OCI-LY3 (cell line): ENCODE results near the gene ZNF200.
"Not testable (repeated sequence)": the region's sequence is repeated elsewhere in the genome, so short reads cannot be mapped to it uniquely, and the experiment has no call there.

ENCODE experiments used
- H2AFZ ChIP-seq: fragments of 200-600, 300-600 bp; shearing (Covaris generic); 2 replicates; pipeline ENCODE4 v1.6.0; 2014; ENCODE audit warnings: antibody characterized with exemption, low read depth, low read length
- H3K27ac ChIP-seq: fragments of 200-600, 300-600 bp; sonication (generic); 2 replicates; pipeline ENCODE4 v1.5.1; 2014; ENCODE audit warnings: mild to moderate bottlenecking, low read length, moderate library complexity, mixed read lengths
- H3K27me3 ChIP-seq: fragments of 200-600, 300-600 bp; sonication (generic); 2 replicates; pipeline ENCODE4 v1.6.1; 2014; ENCODE audit warnings: low read depth, low read length, mixed read lengths
- H3K36me3 ChIP-seq: fragments of 200-600, 300-600 bp; sonication (generic); replicated peaks from 2 replicates; pipeline ENCODE3; 2014; ENCODE audit warnings: low read depth, low read length, mixed read lengths
- H3K4me1 ChIP-seq: fragments of 300-600, 200-600 bp; sonication (generic); 2 replicates; pipeline ENCODE4 v1.6.1; 2014; ENCODE audit warnings: low read length, mixed read lengths
- H3K4me2 ChIP-seq: fragments of 200-600, 300-600 bp; sonication (generic); 2 replicates; pipeline ENCODE4 v1.6.1; 2014; ENCODE audit warnings: low read length, mixed read lengths
- H3K4me3 ChIP-seq: fragments of 300-600, 200-600 bp; sonication (generic); 2 replicates; pipeline ENCODE4 v1.5.1; 2014; ENCODE audit warnings: antibody characterized with exemption, mild to moderate bottlenecking, low read length, moderate library complexity
- H3K79me2 ChIP-seq: fragments of 300-600, 200-600 bp; shearing (Covaris generic); 2 replicates; pipeline ENCODE4 v1.6.1; 2014; ENCODE audit warnings: mild to moderate bottlenecking, low read length, mixed read lengths
- H3K9ac ChIP-seq: fragments of 300-600, 200-600 bp; shearing (Covaris generic); 2 replicates; pipeline ENCODE4 v1.6.0; 2014; ENCODE audit warnings: mild to moderate bottlenecking, low read length, moderate library complexity
- H3K9me3 ChIP-seq: fragments of 200-600, 300-600 bp; shearing (Covaris generic); 2 replicates; pipeline ENCODE4 v1.6.1; 2014; ENCODE audit warnings: low read length, mixed read lengths; ENCODE audit not compliant: insufficient read depth
- H4K20me1 ChIP-seq: fragments of 200-600, 300-600 bp; sonication (generic); 2 replicates; pipeline ENCODE4 v1.6.1; 2016; ENCODE audit warnings: low read length, mixed read lengths; ENCODE audit not compliant: insufficient read depth
- EZH2phosphoT487 ChIP-seq: fragments of 200-600 bp; shearing (Covaris generic); IDR thresholded peaks from 2 replicates; pipeline ENCODE4 v1.6.1; 2018; ENCODE audit warnings: antibody characterized with exemption, mixed run types, low read depth
- TF ChIP-seq, protein P1 (sequence below): fragments of 200-600, 300-600 bp; sonication (generic); IDR thresholded peaks from 2 replicates; pipeline ENCODE4 v1.5.1; 2014; ENCODE audit warnings: antibody characterized with exemption, low read length, low read depth

ZNF200 gene

DNA sequence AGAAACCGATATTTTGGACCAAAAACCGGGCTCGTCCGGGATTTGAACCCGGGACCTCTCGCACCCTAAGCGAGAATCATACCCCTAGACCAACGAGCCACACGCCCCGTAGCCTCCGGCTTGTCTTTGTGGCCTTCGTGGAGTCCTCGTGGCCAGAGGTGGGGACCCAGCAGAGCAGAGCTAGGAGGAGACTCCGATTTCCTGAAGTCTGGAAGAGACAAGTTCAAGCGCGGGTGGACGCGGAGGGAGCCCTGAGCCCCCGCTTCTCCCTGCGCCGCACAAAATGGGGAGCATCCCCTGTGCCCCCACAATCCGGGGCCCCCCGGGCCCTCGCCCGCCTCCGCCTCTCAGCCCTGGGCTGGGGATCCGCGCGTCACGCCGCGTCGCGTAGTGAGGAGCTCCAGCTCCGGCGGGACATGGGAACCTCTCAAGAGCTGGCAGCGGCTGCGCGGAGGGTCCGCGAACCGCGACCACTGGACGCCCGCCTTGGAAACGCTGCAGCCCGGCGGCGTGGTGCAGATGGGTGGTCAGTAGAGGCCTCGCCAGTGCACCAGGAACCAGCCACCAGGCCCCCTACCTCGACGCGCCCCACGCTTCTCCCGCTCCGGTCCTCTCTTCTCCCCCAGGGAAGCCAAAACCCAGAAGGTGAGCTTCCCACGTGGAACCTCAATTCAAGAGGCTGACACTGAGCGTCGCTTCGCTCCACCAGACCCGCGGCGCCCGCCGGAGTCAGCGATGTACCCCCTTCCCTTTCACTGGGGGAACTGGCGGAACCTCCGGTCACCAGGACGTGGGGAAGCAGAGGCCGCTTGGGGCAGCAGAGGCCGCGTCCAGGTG, 52.1 kb downstream of the ZNF200 start:
- H3K9me3 ChIP-seq = no peaks in the 10 kb centered on the region
- H2AFZ ChIP-seq = no peak overlapping the region
- no peak overlapping the region for H3K9ac ChIP-seq
- no peaks in the 10 kb centered on the region for H4K20me1 ChIP-seq
- no peak overlapping the region for H3K27ac ChIP-seq
- H3K4me2 ChIP-seq = no peak overlapping the region
- H3K27me3 ChIP-seq = peaks cover 10% of the 10 kb centered on the region; the same call in 1 of the 2 replicates
- TF ChIP-seq EZH2phosphoT487 = no peak
- TF ChIP-seq, protein P1, sequence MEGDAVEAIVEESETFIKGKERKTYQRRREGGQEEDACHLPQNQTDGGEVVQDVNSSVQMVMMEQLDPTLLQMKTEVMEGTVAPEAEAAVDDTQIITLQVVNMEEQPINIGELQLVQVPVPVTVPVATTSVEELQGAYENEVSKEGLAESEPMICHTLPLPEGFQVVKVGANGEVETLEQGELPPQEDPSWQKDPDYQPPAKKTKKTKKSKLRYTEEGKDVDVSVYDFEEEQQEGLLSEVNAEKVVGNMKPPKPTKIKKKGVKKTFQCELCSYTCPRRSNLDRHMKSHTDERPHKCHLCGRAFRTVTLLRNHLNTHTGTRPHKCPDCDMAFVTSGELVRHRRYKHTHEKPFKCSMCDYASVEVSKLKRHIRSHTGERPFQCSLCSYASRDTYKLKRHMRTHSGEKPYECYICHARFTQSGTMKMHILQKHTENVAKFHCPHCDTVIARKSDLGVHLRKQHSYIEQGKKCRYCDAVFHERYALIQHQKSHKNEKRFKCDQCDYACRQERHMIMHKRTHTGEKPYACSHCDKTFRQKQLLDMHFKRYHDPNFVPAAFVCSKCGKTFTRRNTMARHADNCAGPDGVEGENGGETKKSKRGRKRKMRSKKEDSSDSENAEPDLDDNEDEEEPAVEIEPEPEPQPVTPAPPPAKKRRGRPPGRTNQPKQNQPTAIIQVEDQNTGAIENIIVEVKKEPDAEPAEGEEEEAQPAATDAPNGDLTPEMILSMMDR = no peak
- 0 out of 2 replicates have a peak, but pooled peaks cover 3% of the 10 kb centered on the region for H3K4me1 ChIP-seq
- H3K36me3 ChIP-seq = no peaks in the 10 kb centered on the region
- H3K4me3 ChIP-seq = no peak overlapping the region
- H3K79me2 ChIP-seq = no peaks in the 10 kb centered on the region

DNA sequence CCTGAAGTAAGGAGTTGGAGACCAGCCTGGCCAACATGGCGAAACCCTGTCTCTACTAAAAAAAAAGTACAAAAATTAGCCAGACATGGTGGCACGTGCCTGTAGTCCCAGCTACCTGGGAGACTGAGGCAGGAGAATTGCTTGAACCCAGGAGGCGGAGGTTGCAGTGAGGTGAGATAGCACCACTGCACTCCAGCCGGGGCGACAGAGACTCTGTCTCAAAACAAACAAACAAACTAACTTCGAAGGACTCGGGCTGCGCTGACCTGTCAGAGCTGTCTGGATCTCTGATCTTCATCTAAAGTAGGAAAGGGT, 52.7 kb downstream of the ZNF200 start:
- not testable (repeated sequence) for H3K9me3 ChIP-seq, H3K4me3 ChIP-seq, H3K4me1 ChIP-seq, H4K20me1 ChIP-seq, H2AFZ ChIP-seq, H3K27me3 ChIP-seq, H3K36me3 ChIP-seq, H3K4me2 ChIP-seq, H3K9ac ChIP-seq, H3K27ac ChIP-seq, H3K79me2 ChIP-seq

DNA sequence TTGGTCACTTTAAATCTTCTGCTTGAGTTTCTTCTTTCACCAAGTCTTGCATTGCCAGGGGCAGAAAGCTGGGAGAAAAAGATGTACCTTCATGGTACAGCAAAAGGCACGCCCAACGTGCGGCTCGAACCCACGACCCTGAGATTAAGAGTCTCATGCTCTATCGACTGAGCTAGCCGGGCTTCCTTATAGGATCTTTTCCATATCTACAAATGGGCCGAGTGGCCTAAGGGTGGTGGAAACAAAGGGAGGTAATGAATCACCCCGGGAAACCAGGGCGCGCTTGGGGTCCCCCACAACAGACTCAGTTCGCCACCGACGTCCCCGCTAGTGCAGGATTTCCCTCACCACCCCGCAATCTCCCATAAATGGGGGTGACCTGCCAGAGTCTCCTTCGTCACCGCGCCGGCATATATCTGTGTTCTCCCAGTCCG, 54.5 kb downstream of the ZNF200 start:
- H3K36me3 ChIP-seq = no peaks in the 10 kb centered on the region
- TF ChIP-seq, protein P1 = no peak
- no peak for TF ChIP-seq EZH2phosphoT487
- no peak overlapping the region for H3K27ac ChIP-seq
- no peaks in the 10 kb centered on the region for H3K9me3 ChIP-seq
- no peak overlapping the region for H3K4me2 ChIP-seq
- H2AFZ ChIP-seq = no peak overlapping the region
- no peak overlapping the region for H3K9ac ChIP-seq
- H3K4me1 ChIP-seq = peaks cover 2% of the 10 kb centered on the region; the same call in 1 of the 2 replicates
- no peak overlapping the region for H3K4me3 ChIP-seq
- H3K27me3 ChIP-seq = peaks cover 10% of the 10 kb centered on the region; the same call in 1 of the 2 replicates
- H4K20me1 ChIP-seq = no peaks in the 10 kb centered on the region
- H3K79me2 ChIP-seq = no peaks in the 10 kb centered on the region

DNA sequence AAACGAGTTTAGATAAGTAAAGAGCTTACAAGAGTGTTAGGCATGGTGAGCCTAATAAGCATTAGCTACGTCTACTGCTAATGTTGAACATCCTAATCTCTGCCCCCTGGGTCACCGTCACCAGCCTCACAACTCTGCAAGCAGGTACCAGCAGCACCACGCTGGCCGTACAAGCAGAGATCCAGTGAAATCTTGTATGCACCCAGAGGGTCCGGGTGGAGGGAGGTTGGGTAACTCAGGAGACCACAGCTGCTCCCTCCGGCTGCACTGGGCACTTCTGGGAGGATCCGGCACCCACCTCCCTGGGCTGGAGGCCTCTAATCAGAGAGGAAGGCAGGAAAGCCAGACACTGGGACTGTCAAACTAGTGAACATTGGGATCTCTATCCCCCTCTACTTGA, 55.3 kb downstream of the ZNF200 start:
- no peak overlapping the region for H3K9ac ChIP-seq
- TF ChIP-seq EZH2phosphoT487 = no peak
- TF ChIP-seq, protein P1 = no peak
- no peaks in the 10 kb centered on the region for H4K20me1 ChIP-seq

More for the DNA sequence above, 55.3 kb downstream of the ZNF200 start:
- Histone ChIP-seq H3K79me2 (no peaks in the 10 kb centered on the region), H3K4me1 (peaks cover 5% of the 10 kb centered on the region; the same call in 1 of the 2 replicates), H2AFZ (no peak overlapping the region), H3K36me3 (no peaks in the 10 kb centered on the region), H3K27me3 (peaks cover 10% of the 10 kb centered on the region; the same call in 1 of the 2 replicates), H3K4me3 (no peak overlapping the region), H3K27ac (no peak overlapping the region), H3K4me2 (no peak overlapping the region), H3K9me3 (no peaks in the 10 kb centered on the region)
